CD4-positive, alpha-beta T cell treated with Interleukin-10 for 1 hour (primary cell): Measurements from ENCODE around the gene TNFAIP8L2.

Experiments
- DNase-seq: peaks from one replicate; pipeline ENCODE4 v3.0.0-alpha.2; 2020

TNFAIP8L2 gene

GRCh38 chr1:151156515-151156819 is at the start of gene TNFAIP8L2:
Gene TNFAIP8L2 (plus strand): TSS chr1:151156649. CDS start chr1:151158698, 2,049 bp downstream.
- peak; percentile 75 for DNase-seq

DNA sequence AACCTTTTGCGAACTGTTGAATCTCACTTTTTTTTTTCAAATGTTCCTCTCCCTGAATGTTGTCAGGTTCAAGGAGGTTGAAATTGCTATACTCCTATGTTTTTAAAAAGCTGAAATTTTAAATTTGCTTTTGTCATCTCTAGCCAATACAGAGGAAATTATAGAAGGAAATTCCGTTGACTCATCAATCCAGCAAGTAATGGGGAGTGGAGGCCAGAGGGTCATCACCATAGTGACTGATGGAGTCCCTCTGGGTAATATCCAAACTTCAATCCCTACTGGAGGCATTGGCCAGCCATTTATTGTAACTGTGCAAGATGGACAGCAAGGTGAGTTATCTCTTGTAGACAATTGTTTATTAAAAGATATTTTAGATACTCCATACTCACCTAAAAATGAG is 49.6 kb upstream of the TNFAIP8L2 start:
- no peak for DNase-seq

DNA sequence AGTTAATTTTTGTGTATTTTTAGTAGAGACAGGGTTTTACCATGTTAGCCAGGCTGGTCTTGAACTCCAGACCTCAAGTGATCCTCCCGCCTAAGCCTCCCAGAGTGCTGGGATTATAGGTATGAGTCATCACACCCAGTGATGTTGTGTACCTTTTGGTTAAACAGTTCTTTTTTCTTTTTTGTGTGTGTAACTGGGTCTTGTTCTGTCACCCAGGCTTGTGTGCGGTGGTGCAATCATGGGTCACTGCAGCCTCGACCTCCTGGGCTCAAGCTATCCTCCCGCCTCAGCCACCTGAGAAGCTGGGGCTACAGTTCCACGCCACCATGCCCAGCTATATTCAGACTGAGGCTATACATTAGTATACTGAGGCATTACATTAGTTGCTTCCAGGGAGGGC is 48.1 kb upstream of the TNFAIP8L2 start:
- no peak for DNase-seq

DNA sequence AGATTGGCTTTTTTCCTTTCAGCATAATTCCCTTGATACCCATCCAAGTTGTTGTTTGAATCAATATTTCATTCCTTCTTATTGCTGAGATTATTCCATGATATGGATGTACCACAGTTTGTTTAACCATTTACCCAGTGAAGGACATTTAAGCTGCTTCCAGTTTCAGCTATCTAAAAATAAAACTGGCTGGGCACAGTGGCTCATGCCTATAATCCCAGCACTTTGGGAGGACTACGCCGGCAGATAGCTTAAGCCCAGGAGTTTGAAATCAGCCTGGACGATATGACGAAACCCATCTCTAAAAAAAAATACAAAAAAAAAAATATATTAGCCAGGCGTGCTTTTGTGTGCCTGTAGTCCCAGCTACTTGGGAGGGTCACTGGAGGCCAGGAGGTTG is 42.6 kb upstream of the TNFAIP8L2 start:
- no peak for DNase-seq

DNA sequence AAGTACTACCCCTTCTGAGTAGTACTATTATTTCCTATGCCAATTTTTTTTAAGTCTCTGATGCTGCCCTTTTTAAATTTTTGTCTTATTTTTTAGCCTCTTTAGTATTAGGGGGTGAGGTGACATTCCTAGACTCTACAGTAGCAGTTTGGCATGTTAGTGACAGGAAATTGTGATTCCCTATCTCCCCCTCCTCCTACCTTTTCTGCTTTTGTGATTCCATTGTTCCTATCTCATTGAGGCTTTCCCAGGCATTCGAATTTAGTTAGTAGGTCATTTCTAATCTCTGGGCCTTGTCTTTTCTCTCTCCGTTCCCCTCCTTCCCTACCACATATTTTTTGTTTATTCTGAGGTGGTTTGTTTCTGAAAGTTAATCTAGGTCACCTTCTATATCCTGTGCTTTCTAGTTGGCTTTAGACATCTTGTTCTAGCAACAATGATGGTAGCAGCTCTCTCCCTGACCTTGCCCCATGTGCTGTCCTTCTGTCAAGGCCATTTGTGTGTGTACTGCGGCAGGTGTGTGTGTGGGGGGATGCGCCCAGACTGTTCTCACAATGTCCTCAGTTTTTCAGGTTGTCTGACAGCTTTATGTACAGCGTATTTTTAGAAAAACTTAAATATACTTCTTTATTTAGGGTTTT is 31.6 kb upstream of the TNFAIP8L2 start:
- DNase-seq: no peak

- no peak for DNase-seq
Measured at GRCh38 chr1:151128800-151129199, 27.6 kb upstream of the TNFAIP8L2 start.

DNA sequence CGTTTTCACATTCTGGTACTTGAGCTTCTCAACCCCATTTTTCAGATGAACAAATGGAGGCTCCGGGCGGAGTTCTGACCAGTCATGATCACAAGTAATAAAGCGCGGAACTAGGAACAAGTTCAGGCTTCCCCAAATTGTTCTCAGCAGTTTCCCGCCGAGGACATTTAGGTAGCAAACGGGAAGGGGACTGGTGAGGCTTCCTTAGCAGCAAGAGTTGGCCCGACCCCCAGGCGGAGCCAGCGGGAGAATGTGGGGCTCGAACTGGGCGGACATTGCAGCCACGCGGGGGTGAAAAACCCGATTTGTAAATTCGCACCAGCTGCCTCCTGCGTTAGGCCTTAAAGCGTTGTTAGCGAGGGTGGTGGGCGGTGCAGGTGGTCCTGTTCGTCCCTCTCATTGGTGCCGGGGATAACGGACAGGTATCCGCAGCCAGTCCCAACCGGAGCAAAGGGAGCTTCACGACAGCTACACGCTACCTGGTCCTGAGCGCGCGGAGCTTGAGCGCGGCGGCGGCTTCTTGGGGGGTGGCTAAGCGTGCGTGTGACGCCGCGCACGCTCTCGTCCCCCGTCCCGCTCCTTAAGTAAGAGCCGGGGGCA is 25.4 kb upstream of the TNFAIP8L2 start:
- peak; percentile 79 for DNase-seq

GRCh38 chr1:151131701-151132334 is 24.6 kb upstream of the TNFAIP8L2 start:
- no peak for DNase-seq

GRCh38 chr1:151132335-151133017 is 24.0 kb upstream of the TNFAIP8L2 start:
- DNase-seq: no peak

DNA sequence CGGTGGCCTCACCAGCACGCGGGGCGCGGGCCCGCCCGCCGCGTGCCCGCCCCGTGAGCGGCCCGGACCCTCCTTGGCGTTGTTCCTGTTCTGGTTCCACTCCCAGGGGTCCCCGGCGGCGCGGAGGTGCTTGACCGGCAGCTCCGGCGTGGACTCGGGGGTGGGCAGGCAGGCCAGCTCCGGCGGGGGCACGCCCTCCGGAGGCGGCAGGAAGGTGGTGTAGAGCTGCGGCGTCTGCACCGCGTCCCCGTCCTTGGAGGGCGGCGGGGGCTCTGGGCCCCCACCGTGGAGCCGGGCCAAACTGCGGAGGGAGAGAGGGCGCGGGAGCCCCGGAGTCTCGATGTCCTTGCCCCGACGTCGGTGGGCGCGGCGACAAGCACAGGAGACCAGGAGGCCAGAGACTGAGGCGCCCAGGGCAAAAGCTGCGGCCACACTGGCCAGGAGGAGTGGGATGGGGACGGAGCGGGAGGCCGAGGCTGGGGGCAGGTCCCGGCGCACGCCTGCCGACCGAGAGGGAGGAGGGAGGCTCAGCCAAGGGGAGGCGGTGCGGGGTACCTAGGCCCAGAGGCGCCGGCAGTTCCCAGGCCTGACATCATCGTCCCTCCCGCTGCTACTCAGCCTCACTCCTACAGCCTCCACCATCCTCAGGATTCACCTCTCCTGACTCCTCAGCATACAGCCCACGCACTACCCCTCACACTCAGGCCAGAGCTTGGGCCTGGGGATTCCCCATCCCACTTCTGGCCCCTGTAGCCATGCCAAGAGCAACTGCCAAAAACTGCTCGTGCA is 23.2 kb upstream of the TNFAIP8L2 start:
- no peak for DNase-seq

- no peak for DNase-seq
Measured at GRCh38 chr1:151134396-151134795, 22.1 kb upstream of the TNFAIP8L2 start.

DNA sequence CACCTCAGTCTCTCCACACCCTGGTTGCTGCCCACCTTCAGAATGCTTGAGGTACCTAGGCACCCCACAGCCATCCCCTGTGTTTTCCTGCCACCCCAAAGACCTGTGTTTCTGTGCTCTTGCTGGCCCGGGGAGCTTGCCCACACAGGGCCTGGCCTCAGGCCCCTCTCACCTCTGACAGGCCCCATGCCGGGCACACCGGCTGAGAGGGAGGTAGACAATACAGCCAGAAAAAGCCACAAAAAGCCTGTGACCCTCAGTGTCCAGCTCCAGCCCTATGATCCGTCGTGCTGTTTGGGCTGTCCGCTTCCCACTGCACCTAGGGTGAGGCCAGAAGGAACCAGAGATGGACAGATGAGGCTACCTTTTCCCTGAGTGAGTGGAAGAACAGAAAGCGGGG is 21.5 kb upstream of the TNFAIP8L2 start:
- DNase-seq: no peak

- no peak for DNase-seq
Measured at GRCh38 chr1:151135433-151136385, 20.7 kb upstream of the TNFAIP8L2 start.

DNA sequence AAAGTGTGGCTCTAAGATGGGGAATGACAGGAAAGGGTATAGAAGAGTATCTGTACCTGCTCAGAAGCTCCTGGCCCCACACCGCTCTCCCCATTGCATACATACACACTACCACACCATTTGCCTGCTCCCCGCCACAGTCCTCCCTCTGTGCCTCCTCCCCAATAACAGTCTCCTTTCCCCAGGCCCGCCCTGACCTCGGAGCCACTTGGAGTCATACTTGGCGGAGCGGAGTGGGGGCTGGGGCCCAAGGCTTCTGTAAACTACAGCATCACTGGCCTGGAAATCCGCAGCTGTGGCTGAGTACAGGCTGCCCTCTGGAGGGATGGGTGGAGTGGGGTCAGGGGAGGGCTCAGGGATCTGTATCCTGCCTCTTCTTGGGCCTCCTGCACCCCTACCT is 18.7 kb upstream of the TNFAIP8L2 start:
- DNase-seq: no peak

DNA sequence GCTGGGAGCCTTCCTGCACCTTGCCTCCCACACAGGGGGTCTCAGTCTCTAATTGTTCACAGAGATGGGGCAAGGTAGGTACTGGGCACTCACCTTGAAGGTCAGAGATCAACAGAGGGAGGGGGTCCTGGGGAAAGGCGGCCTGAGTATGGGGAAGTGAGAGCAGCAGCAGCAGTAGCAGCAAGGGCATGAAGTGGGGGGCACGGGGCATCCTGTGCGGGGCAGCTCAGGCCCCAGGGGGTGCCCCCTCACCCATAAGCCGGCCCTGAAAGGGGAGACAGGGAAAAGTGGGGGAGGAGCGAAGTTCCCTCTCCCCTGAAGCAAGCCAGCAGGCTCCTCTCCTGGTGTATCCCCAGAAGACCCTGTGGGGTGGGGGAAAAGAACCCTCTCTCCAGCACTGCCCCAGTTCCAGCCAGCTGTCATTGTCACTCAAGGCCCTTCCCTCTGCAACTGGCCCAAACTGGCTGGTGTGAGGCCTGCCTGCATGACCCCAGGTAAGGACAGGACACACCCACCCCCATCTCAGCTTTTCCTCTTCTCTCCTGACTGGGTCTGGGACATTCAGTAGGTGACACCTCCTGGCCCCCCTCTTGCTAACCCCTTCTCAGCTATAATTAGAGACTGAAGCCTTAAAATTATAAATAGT is 13.9 kb upstream of the TNFAIP8L2 start:
- no peak for DNase-seq

DNA sequence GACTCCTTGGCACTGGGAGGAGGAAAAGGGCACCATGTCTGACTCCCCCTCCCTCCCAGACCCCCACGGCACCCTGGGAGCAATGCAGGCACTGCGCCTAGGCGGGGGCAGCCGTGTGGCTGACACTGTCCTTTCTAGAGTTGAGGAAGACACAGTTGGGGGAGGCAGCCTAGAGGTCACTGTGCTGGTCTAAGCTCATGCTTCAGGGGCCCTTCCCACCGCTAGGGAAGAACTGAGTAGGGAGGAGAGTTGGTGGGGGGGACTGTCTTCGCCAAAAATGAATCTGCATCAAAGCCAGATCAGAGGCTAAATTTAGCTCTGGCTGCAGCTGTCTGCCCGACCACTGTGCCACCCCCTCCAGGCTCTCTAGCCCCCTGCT is 13.4 kb upstream of the TNFAIP8L2 start:
- no peak for DNase-seq

DNA sequence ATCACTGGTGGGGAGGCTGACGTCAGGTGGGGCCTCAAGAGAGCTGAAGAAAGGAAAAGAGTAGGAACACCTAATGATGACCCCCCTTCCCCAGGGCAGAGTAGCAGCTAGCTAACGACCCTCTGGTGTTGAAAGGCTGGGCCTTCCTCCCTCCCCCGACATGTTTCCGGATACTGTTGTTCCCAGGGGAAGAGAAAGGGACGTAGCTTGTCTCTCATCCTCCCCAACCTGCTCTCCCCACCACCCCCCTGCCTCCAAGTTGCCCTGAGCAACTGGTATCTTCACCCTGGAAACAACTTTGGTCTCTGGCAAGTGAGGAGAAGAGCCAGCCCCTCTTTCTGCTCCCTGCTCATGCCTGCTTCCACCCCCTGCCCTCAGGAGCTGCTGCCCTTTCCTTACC is 12.5 kb upstream of the TNFAIP8L2 start:
- no peak for DNase-seq

GRCh38 chr1:151144474-151145303 is 11.8 kb upstream of the TNFAIP8L2 start:
- DNase-seq: no peak

GRCh38 chr1:151145304-151146071 is 11.0 kb upstream of the TNFAIP8L2 start:
- no peak for DNase-seq

- DNase-seq: no peak
Measured at GRCh38 chr1:151146072-151146411, 10.4 kb upstream of the TNFAIP8L2 start.
